Smooth muscle cell (in vitro differentiated cells): ENCODE data around the gene FHAD1. TPM values are rescaled to one million over a fixed set of nuclear protein-coding genes. Genes with fewer than 3 reads are reported as not detected.

Experiments
- DNase-seq: peaks from one replicate; lab custom pipeline; 2025; ENCODE audit not compliant: unreplicated experiment; lab: John Stamatoyannopoulos, UW
- H2AFZ ChIP-seq: fragments of 200-600 bp; sonication (generic); 2 replicates; pipeline ENCODE4 v1.6.0; 2016; ENCODE audit warnings: antibody characterized with exemption, low read depth, mild to moderate bottlenecking
- H3F3A ChIP-seq: fragments of 200-600 bp; sonication (generic); 2 replicates; pipeline ENCODE4 v1.6.0; 2017; ENCODE audit warnings: antibody characterized with exemption, low read depth
- H3K27ac ChIP-seq: fragments of 200-600 bp; sonication (generic); 2 replicates; pipeline ENCODE4 v1.5.1; 2016; ENCODE audit warnings: low read depth, mild to moderate bottlenecking
- H3K27me3 ChIP-seq: fragments of 200-600 bp; sonication (generic); 2 replicates; pipeline ENCODE4 v1.6.1; 2016; ENCODE audit warnings: low read depth, mild to moderate bottlenecking
- H3K36me3 ChIP-seq: fragments of 200-600 bp; sonication (generic); 2 replicates; pipeline ENCODE4 v1.5.1; 2016; ENCODE audit warnings: low read depth
- H3K4me1 ChIP-seq: fragments of 200-600 bp; sonication (generic); 2 replicates; pipeline ENCODE4 v1.5.1; 2016; ENCODE audit warnings: low read depth
- H3K4me2 ChIP-seq: fragments of 200-600 bp; sonication (generic); 2 replicates; pipeline ENCODE4 v1.6.0; 2016; ENCODE audit warnings: mild to moderate bottlenecking
- H3K4me3 ChIP-seq: fragments of 200-600 bp; sonication (generic); 2 replicates; pipeline ENCODE4 v1.5.1; 2016; ENCODE audit warnings: mild to moderate bottlenecking
- H3K79me2 ChIP-seq: fragments of 200-600 bp; sonication (generic); 2 replicates; pipeline ENCODE4 v1.6.0; 2016; ENCODE audit warnings: low read depth, mild to moderate bottlenecking
- H3K9ac ChIP-seq: fragments of 200-600 bp; sonication (generic); 2 replicates; pipeline ENCODE4 v1.6.0; 2016; ENCODE audit warnings: low read depth
- H3K9me3 ChIP-seq: fragments of 200-600 bp; sonication (generic); replicated peaks from 2 replicates; pipeline ENCODE4 v1.5.1; 2016; ENCODE audit warnings: low read depth
- H4K20me1 ChIP-seq: fragments of 200-600 bp; sonication (generic); 2 replicates; pipeline ENCODE4 v1.6.0; 2016; ENCODE audit warnings: low read depth
- CTCF ChIP-seq: fragments of 200-600 bp; sonication (generic); IDR thresholded peaks from 2 replicates; pipeline ENCODE4 v1.5.1; 2017; ENCODE audit warnings: borderline replicate concordance, mild to moderate bottlenecking, antibody characterized with exemption; ENCODE audit not compliant: insufficient read depth, poor library complexity, severe bottlenecking
- WGBS: methylation state at CpG from one replicate; pipeline ENCODE4 v1.1.7; 2016; ENCODE audit warnings: low lambda C conversion rate; 5-methylcytosine and 5-hydroxymethylcytosine counted together
- polyA plus RNA-seq: library from polyadenylated mRNA; unstranded; fragments of >200 nt; fragmentation: Nextera tagmentation; extraction: Ambion mirVana; gene quantifications from 2 replicates; pipeline ENCODE4 v1.2.1, GENCODE V29; 2016
- total RNA-seq: library from RNA; depleted of rRNA; stranded (reverse); fragments of >200 nt; gene quantifications from 2 replicates; pipeline ENCODE4 v1.2.3, GENCODE V29; 2014

Gene FHAD1
- total and polyA plus RNA-seq, 2 experiments from 2014 or later, result 0.33 TPM; not detected in 1

- 94% methylated on average over 3 of the region's 4 CpGs for WGBS
- H3K4me3 ChIP-seq, result no peak overlapping the region
- no peak for TF ChIP-seq CTCF
Observed at GRCh38 chr1:15222653-15223303, 24.2 kb upstream of the FHAD1 start.

GRCh38 chr1:15224259-15224869 is 22.7 kb upstream of the FHAD1 start:
- no peak overlapping the region for H3K27ac ChIP-seq
- TF ChIP-seq CTCF, result no peak
- no peak overlapping the region for H3K4me2 ChIP-seq
- no peaks in the 10 kb centered on the region for H3K4me1 ChIP-seq
- H2AFZ ChIP-seq, result no peak overlapping the region
- H3K9me3 ChIP-seq, result no peaks in the 10 kb centered on the region
- H3K27me3 ChIP-seq, result no peaks in the 10 kb centered on the region
- H3K9ac ChIP-seq, result no peak overlapping the region
- no peaks in the 10 kb centered on the region for H3K79me2 ChIP-seq
- no peak for DNase-seq
- no peaks in the 10 kb centered on the region for H4K20me1 ChIP-seq
- 52% methylated on average over 8 of the region's 8 CpGs for WGBS
- no peaks in the 10 kb centered on the region for H3F3A ChIP-seq
- H3K4me3 ChIP-seq, result no peak overlapping the region
- H3K36me3 ChIP-seq, result no peaks in the 10 kb centered on the region

More at GRCh38 chr1:15222653-15223303, 24.2 kb upstream of the FHAD1 start:
- no peak overlapping the region for H3K9ac ChIP-seq
- H3K27ac ChIP-seq, result no peak overlapping the region
- no peaks in the 10 kb centered on the region for H3K36me3 ChIP-seq
- no peaks in the 10 kb centered on the region for H4K20me1 ChIP-seq
- H3K27me3 ChIP-seq, result no peaks in the 10 kb centered on the region
- no peaks in the 10 kb centered on the region for H3F3A ChIP-seq
- no peak overlapping the region for H2AFZ ChIP-seq
- H3K4me1 ChIP-seq, result no peaks in the 10 kb centered on the region
- H3K79me2 ChIP-seq, result no peaks in the 10 kb centered on the region
- no peak overlapping the region for H3K4me2 ChIP-seq
- no peaks in the 10 kb centered on the region for H3K9me3 ChIP-seq
- DNase-seq, result no peak

- no peak for DNase-seq
- Histone ChIP-seq H2AFZ (no peak overlapping the region), H3K36me3 (no peaks in the 10 kb centered on the region), H3K4me2 (no peak overlapping the region), H3K9ac (no peak overlapping the region), H3K27ac (no peak overlapping the region), H3F3A (no peaks in the 10 kb centered on the region), H3K79me2 (no peaks in the 10 kb centered on the region), H4K20me1 (no peaks in the 10 kb centered on the region), H3K4me1 (no peaks in the 10 kb centered on the region), H3K27me3 (no peaks in the 10 kb centered on the region), H3K4me3 (no peak overlapping the region), H3K9me3 (no peaks in the 10 kb centered on the region)
- WGBS, result 91% methylated on average over 2 of the region's 4 CpGs
- no peak for TF ChIP-seq CTCF
Observed at GRCh38 chr1:15224974-15225373, 22.0 kb upstream of the FHAD1 start.

GRCh38 chr1:15225461-15225860 is 21.6 kb upstream of the FHAD1 start:
- WGBS, result 92% methylated on average over 4 of the region's 4 CpGs
- no peaks in the 10 kb centered on the region for H3K36me3 ChIP-seq
- H3K9ac ChIP-seq, result no peak overlapping the region
- H3K27ac ChIP-seq, result no peak overlapping the region
- H3K4me2 ChIP-seq, result no peak overlapping the region
- H4K20me1 ChIP-seq, result no peaks in the 10 kb centered on the region
- H3K79me2 ChIP-seq, result no peaks in the 10 kb centered on the region
- no peaks in the 10 kb centered on the region for H3K9me3 ChIP-seq
- no peak overlapping the region for H3K4me3 ChIP-seq
- no peak for TF ChIP-seq CTCF
- H2AFZ ChIP-seq, result no peak overlapping the region
- H3K4me1 ChIP-seq, result no peaks in the 10 kb centered on the region
- H3K27me3 ChIP-seq, result no peaks in the 10 kb centered on the region
- H3F3A ChIP-seq, result no peaks in the 10 kb centered on the region
- no peak for DNase-seq
